GM19468 (cell line): ENCODE results near the gene ZNF81.
"Not testable (repeated sequence)": the region's sequence is repeated elsewhere in the genome, so short reads cannot be mapped to it uniquely, and the experiment has no call there.

Source experiments
- ATAC-seq: cut with Tn5 transposase; IDR thresholded peaks from one replicate; pipeline ENCODE4 v1.9.1; 2021; ENCODE audit warnings: mild to moderate bottlenecking, moderate library complexity, moderate number of reproducible peaks; ENCODE audit not compliant: unreplicated experiment; ENCODE audit errors: extremely low read depth

ZNF81 gene

GRCh38 chrX:47840111-47840510 is 3.4 kb downstream of the ZNF81 start:
- no peak for ATAC-seq

GRCh38 chrX:47843363-47843762 is 6.7 kb downstream of the ZNF81 start:
- no peak for ATAC-seq

GRCh38 chrX:47844117-47844516 is 7.4 kb downstream of the ZNF81 start:
- no peak for ATAC-seq

GRCh38 chrX:47846040-47846439 is 9.3 kb downstream of the ZNF81 start:
- no peak for ATAC-seq

- ATAC-seq: no peak
Measured at GRCh38 chrX:47849778-47850177, 13.1 kb downstream of the ZNF81 start.

GRCh38 chrX:47850389-47850788 is 13.7 kb downstream of the ZNF81 start:
- not testable (repeated sequence) for ATAC-seq

- no peak for ATAC-seq
Measured at GRCh38 chrX:47850901-47851300, 14.2 kb downstream of the ZNF81 start.

GRCh38 chrX:47854474-47854873 is 17.8 kb downstream of the ZNF81 start:
- no peak for ATAC-seq

- ATAC-seq: no peak
Measured at GRCh38 chrX:47859686-47860085, 23.0 kb downstream of the ZNF81 start.

GRCh38 chrX:47862680-47863079 is 26.0 kb downstream of the ZNF81 start:
- ATAC-seq: no peak

GRCh38 chrX:47863187-47863586 is 26.5 kb downstream of the ZNF81 start:
- no peak for ATAC-seq

- ATAC-seq: no peak
Measured at GRCh38 chrX:47864300-47864699, 27.6 kb downstream of the ZNF81 start.

GRCh38 chrX:47864785-47865184 is 28.1 kb downstream of the ZNF81 start:
- no peak for ATAC-seq

GRCh38 chrX:47873123-47873522 is 36.4 kb downstream of the ZNF81 start:
- no peak for ATAC-seq

- ATAC-seq: no peak
Measured at GRCh38 chrX:47877327-47877726, 40.6 kb downstream of the ZNF81 start.

- ATAC-seq: no peak
Measured at GRCh38 chrX:47878198-47878597, 41.5 kb downstream of the ZNF81 start.

- no peak for ATAC-seq
Measured at GRCh38 chrX:47879463-47879862, 42.8 kb downstream of the ZNF81 start.

- no peak for ATAC-seq
Measured at GRCh38 chrX:47880927-47881326, 44.2 kb downstream of the ZNF81 start.

GRCh38 chrX:47885501-47885900 is 48.8 kb downstream of the ZNF81 start:
- ATAC-seq: no peak

GRCh38 chrX:47898024-47898423 is 61.3 kb downstream of the ZNF81 start:
- ATAC-seq: no peak

GRCh38 chrX:47900833-47901232 is 64.1 kb downstream of the ZNF81 start:
- no peak for ATAC-seq

GRCh38 chrX:47902161-47902560 is 65.5 kb downstream of the ZNF81 start:
- no peak for ATAC-seq

- ATAC-seq: no peak
Measured at GRCh38 chrX:47915886-47916493, 79.3 kb downstream of the ZNF81 start.
